GM21528 (cell line): ENCODE measurements around the gene MRPL48.
"Not testable (repeated sequence)": the region's sequence is repeated elsewhere in the genome, so short reads cannot be mapped to it uniquely, and the experiment has no call there.

Experiments used
- ATAC-seq: cut with Tn5 transposase; IDR thresholded peaks from one replicate; pipeline ENCODE4 v1.9.1; 2021; ENCODE audit warnings: mild to moderate bottlenecking, moderate library complexity; ENCODE audit not compliant: unreplicated experiment, low FRiP score

The MRPL48 gene

GRCh38 chr11:73770811-73771210, 16.9 kb upstream of the MRPL48 start:
- ATAC-seq = not testable (repeated sequence)

- ATAC-seq = peak; percentile 98
Measured at GRCh38 chr11:73779084-73779902, 8.4 kb upstream of the MRPL48 start.

GRCh38 chr11:73781303-73781702, 6.4 kb upstream of the MRPL48 start:
- ATAC-seq = no peak

GRCh38 chr11:73783483-73784020, 4.1 kb upstream of the MRPL48 start:
- ATAC-seq = no peak

GRCh38 chr11:73784080-73784634, 3.5 kb upstream of the MRPL48 start:
- no peak for ATAC-seq

- ATAC-seq = no peak
Measured at GRCh38 chr11:73784734-73785133, 2.9 kb upstream of the MRPL48 start.

GRCh38 chr11:73785467-73785866, 2.2 kb upstream of the MRPL48 start:
- not testable (repeated sequence) for ATAC-seq

- no peak for ATAC-seq
Measured at GRCh38 chr11:73787051-73787642, 527 bp upstream of the MRPL48 start.

- no peak for ATAC-seq
Measured at GRCh38 chr11:73789279-73789670, 1.6 kb downstream of the MRPL48 start.

GRCh38 chr11:73792584-73792983, 4.9 kb downstream of the MRPL48 start:
- ATAC-seq = no peak

GRCh38 chr11:73795925-73796632, 8.4 kb downstream of the MRPL48 start:
- no peak for ATAC-seq

GRCh38 chr11:73797457-73797856, 9.8 kb downstream of the MRPL48 start:
- no peak for ATAC-seq

- no peak for ATAC-seq
Measured at GRCh38 chr11:73800276-73800806, 12.7 kb downstream of the MRPL48 start.

- ATAC-seq = no peak
Measured at GRCh38 chr11:73801136-73801535, 13.5 kb downstream of the MRPL48 start.

GRCh38 chr11:73804712-73805111, 17.0 kb downstream of the MRPL48 start:
- ATAC-seq = no peak

- ATAC-seq = no peak
Measured at GRCh38 chr11:73808052-73808451, 20.4 kb downstream of the MRPL48 start.

- no peak for ATAC-seq
Measured at GRCh38 chr11:73810637-73811036, 23.0 kb downstream of the MRPL48 start.

GRCh38 chr11:73812234-73812633, 24.6 kb downstream of the MRPL48 start:
- ATAC-seq = no peak

GRCh38 chr11:73814812-73815211, 27.1 kb downstream of the MRPL48 start:
- ATAC-seq = no peak

GRCh38 chr11:73818846-73819245, 31.2 kb downstream of the MRPL48 start:
- ATAC-seq = no peak

GRCh38 chr11:73830261-73830660, 42.6 kb downstream of the MRPL48 start:
- no peak for ATAC-seq
